ENCODE data around the gene ABCC6. TPM values are rescaled to one million over a fixed set of nuclear protein-coding genes. Genes with fewer than 3 reads are reported as not detected.
"Not testable (repeated sequence)": the region's sequence is repeated elsewhere in the genome, so short reads cannot be mapped to it uniquely, and the experiment has no call there.

ABCC6 gene
- total and polyA plus RNA-seq, 10 donors = 0.14 to 0.94 (median 0.46) TPM

DNA sequence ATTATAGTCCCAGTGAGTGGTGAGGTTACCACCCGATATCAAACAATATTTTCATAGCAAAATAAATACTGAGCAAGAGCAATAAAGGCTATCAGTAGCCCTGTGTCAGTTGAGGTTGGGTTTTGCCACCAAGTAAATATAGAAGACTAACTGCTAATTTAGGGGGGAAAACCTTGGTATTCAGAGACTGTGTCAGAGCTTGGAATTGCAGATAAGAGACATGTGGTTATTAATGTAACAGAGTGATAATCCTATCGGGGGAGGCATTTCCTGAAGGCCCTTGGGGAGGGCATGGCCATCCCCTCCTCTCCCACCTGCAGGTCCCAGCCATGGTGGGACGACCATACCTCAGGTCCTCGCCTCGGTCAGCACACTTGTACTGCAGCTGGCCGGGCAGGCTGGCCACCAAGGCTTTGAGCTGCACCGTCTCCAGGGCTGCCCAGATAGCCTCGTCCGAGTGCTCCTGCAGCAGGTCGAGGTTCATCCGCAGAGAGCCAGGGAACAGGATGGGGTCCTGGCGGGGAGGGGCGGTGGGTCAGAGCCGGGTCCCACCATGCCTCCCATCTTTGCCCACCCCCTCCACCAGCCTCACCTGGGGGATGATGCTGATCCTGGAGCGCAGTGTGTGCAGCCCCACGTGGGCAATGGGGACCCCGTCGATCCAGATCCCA is 68.9 kb downstream of the ABCC6 start:
- no peak for DNase-seq
- TF ChIP-seq POLR2A (IDR thresholded peaks at IDR 0.05) (no peak), POLR2AphosphoS5 (IDR thresholded peaks at IDR 0.05) (peak in 2 of 3 donors; percentile 13 to 49)
- H3K27ac ChIP-seq = no peak overlapping the region
- H3K9me3 ChIP-seq = peaks cover 0 to 24% (median 19%) of the 10 kb centered on the region in 8 donors
- H3K4me1 ChIP-seq = peaks cover 0 to 17% (median 7%) of the 10 kb centered on the region in 6 donors
- intact Hi-C loops (cut with DNase I; ENCODE audit: low total_unique reads) = no loop called here
- H3K27me3 ChIP-seq (replicated peaks in 1 of 7) = no peaks in the 10 kb centered on the region
- no peak overlapping the region for H3K4me3 ChIP-seq
- WGBS, 5 donors = 81 to 85% (median 84%) methylated on average over 8 to 18 of the region's 18 CpGs
- peaks cover 0 to 3% (median 0%) of the 10 kb centered on the region in 6 donors for H3K36me3 ChIP-seq

DNA sequence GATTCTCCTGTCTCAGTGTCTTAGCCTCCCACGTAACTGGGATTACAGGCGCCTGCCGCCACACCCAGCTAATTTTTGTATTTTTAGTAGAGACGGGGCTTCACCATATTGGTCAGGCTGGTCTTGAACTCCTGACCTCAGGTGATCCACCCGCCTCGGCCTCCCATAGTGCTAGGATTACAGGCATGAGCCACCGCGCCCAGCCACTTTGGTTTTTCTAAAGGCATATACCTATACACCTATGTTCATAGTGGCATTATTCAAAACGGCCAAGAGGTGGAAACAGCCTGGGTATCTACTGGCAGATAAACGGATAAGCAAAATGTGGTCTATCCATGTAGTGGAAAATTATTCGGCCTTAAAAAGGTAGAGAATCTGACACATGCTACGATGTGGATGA is 70.3 kb downstream of the ABCC6 start:
- DNase-seq; intact Hi-C loops (cut with DNase I; ENCODE audit: low total_unique reads); H3K36me3 ChIP-seq; H3K27me3 ChIP-seq (replicated peaks in 1 of 7); H3K27ac ChIP-seq; H3K4me3 ChIP-seq: not testable (repeated sequence)
- H3K4me1 ChIP-seq = peaks cover 0 to 17% (median 7%) of the 10 kb centered on the region in 6 donors
- WGBS, 5 donors = 92 to 97% (median 94%) methylated on average over 12 of the region's 12 CpGs
- peaks cover 0 to 10% (median 5%) of the 10 kb centered on the region in 8 donors for H3K9me3 ChIP-seq

DNA sequence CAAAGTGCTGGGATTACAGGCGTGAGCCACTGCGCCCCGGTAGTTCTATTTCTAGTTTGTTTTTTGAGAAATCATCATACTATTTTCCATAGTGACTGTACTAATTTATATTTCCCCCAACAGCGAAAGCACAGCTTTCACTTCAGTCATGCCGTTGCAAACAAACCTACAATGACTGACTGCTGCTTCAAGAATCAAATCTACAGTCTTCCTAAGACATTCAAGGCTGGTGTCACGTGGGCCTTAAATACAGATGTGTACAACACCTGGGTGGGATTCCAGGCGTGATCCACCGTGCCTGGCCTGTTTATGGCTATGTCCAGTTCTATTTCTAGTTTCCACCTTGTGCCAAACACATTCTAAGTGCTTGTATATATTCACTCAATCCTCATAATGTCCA is 72.0 kb downstream of the ABCC6 start:
- no peaks in the 10 kb centered on the region for H3K9me3 ChIP-seq
- TF ChIP-seq, protein P1, sequence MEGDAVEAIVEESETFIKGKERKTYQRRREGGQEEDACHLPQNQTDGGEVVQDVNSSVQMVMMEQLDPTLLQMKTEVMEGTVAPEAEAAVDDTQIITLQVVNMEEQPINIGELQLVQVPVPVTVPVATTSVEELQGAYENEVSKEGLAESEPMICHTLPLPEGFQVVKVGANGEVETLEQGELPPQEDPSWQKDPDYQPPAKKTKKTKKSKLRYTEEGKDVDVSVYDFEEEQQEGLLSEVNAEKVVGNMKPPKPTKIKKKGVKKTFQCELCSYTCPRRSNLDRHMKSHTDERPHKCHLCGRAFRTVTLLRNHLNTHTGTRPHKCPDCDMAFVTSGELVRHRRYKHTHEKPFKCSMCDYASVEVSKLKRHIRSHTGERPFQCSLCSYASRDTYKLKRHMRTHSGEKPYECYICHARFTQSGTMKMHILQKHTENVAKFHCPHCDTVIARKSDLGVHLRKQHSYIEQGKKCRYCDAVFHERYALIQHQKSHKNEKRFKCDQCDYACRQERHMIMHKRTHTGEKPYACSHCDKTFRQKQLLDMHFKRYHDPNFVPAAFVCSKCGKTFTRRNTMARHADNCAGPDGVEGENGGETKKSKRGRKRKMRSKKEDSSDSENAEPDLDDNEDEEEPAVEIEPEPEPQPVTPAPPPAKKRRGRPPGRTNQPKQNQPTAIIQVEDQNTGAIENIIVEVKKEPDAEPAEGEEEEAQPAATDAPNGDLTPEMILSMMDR (IDR thresholded peaks at IDR 0.05 in 8 of 11, conservative IDR thresholded peaks at IDR 0.05 in 3 of 11) = no peak
- no peak for TF ChIP-seq POLR2AphosphoS5 (IDR thresholded peaks at IDR 0.05)
- TF ChIP-seq POLR2A (IDR thresholded peaks at IDR 0.05) = no peak
- 82 to 90% (median 90%) methylated on average over 8 of the region's 8 CpGs for WGBS, 5 donors
- H3K4me3 ChIP-seq = no peak overlapping the region
- H3K27me3 ChIP-seq (replicated peaks in 1 of 7) = no peaks in the 10 kb centered on the region
- H3K36me3 ChIP-seq = peaks cover 0 to 10% (median under 1%) of the 10 kb centered on the region in 6 donors
- intact Hi-C loops (cut with DNase I; ENCODE audit: low total_unique reads) = no loop called here
- DNase-seq = no peak
- H3K4me1 ChIP-seq = peaks cover 0 to 17% (median 7%) of the 10 kb centered on the region in 6 donors
- no peak overlapping the region for H3K27ac ChIP-seq

DNA sequence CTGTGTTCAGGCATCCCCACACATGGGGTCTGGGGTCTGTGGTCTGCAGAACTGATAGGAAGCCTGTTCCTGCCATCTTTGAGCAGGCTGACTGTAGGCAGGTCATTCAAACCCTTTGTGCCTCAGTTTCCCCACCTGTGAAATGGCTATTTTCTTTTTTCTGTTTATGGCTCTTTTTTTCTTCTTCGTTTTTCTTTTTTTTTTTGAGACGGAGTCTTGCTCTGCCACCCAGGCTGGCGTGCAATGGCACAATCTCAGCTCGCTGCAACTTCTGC is 72.5 kb downstream of the ABCC6 start:
- H3K27me3 ChIP-seq (replicated peaks in 1 of 7) = no peaks in the 10 kb centered on the region
- H3K4me3 ChIP-seq = no peak overlapping the region
- peaks cover 0 to 17% (median 7%) of the 10 kb centered on the region in 6 donors for H3K4me1 ChIP-seq
- H3K9me3 ChIP-seq = no peaks in the 10 kb centered on the region
- no peak overlapping the region for H3K27ac ChIP-seq
- TF ChIP-seq, protein P1 (IDR thresholded peaks at IDR 0.05 in 8 of 11, conservative IDR thresholded peaks at IDR 0.05 in 3 of 11) = no peak
- TF ChIP-seq POLR2AphosphoS5 (IDR thresholded peaks at IDR 0.05) (no peak), POLR2A (IDR thresholded peaks at IDR 0.05) (no peak)
- intact Hi-C loops (cut with DNase I; ENCODE audit: low total_unique reads) = no loop called here
- peaks cover 0 to 15% (median 3%) of the 10 kb centered on the region in 6 donors for H3K36me3 ChIP-seq
- DNase-seq = no peak
- 89 to 99% (median 92%) methylated on average over 4 of the region's 4 CpGs for WGBS, 5 donors

DNA sequence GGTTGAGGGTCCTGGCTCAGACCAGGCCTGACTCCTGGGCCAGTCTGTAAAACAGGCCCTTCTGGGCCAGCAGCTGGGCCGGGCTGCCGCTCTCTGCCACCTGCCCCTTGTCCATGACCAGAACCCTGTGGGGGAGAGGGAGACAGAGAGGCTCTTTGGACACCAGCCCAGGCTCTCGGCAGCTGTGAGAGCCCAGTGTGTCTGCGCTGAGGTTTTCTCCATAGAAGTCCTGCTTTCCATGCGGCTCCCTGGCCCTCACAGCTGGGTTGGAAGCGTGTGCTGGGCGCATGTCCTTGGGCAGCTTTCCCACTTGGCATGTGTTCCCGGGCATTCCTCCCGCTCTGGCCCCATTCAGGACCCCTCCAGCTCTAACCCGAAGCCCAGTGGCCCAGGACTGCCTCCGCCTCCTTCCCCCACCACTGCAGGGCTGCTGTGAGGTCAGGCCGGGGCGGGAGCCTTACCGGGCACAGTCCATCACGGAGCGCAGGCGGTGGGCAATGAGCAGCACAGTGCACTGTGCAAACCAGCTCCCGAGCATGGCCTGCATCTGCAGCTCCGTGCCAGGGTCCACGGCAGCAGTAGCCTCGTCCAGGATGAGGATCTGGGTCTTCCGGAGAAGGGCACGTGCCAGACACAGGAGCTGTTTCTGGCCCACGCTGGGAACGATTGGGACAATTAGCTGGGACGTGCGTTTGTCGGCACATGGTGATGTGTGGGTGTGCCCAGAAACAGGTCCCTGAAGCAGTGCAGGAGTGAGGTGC is 73.0 kb downstream of the ABCC6 start:
- TF ChIP-seq POLR2AphosphoS5 (IDR thresholded peaks at IDR 0.05) (peak; percentile 39 to 79 (median 66)), POLR2A (IDR thresholded peaks at IDR 0.05) (no peak)
- TF ChIP-seq, protein P1 (IDR thresholded peaks at IDR 0.05 in 8 of 11, conservative IDR thresholded peaks at IDR 0.05 in 3 of 11) = no peak

More for the DNA sequence above, 73.0 kb downstream of the ABCC6 start:
- Histone ChIP-seq H3K27me3 (replicated peaks in 1 of 7) (no peaks in the 10 kb centered on the region), H3K4me1 (peaks cover 0 to 17% (median 7%) of the 10 kb centered on the region in 6 donors), H3K36me3 (peaks cover 0 to 21% (median 3%) of the 10 kb centered on the region in 6 donors), H3K9me3 (no peaks in the 10 kb centered on the region), H3K27ac (peak overlapping the region in 3 of 8 donors; percentile 17 to 40 (median 22)), H3K4me3 (no peak overlapping the region)
- intact Hi-C loops (cut with DNase I; ENCODE audit: low total_unique reads) = no loop called here
- 60 to 77% (median 67%) methylated on average over 20 to 28 of the region's 28 CpGs for WGBS, 5 donors
- DNase-seq = no peak

Data from spleen (tissue), 11 donors.